ENCODE results near the gene INPP5D. TPM values are rescaled to one million over a fixed set of nuclear protein-coding genes. Genes with fewer than 3 reads are reported as not detected.

The INPP5D gene
- total RNA-seq, 1 donor from 2014 or later, result 33.3 TPM

DNA sequence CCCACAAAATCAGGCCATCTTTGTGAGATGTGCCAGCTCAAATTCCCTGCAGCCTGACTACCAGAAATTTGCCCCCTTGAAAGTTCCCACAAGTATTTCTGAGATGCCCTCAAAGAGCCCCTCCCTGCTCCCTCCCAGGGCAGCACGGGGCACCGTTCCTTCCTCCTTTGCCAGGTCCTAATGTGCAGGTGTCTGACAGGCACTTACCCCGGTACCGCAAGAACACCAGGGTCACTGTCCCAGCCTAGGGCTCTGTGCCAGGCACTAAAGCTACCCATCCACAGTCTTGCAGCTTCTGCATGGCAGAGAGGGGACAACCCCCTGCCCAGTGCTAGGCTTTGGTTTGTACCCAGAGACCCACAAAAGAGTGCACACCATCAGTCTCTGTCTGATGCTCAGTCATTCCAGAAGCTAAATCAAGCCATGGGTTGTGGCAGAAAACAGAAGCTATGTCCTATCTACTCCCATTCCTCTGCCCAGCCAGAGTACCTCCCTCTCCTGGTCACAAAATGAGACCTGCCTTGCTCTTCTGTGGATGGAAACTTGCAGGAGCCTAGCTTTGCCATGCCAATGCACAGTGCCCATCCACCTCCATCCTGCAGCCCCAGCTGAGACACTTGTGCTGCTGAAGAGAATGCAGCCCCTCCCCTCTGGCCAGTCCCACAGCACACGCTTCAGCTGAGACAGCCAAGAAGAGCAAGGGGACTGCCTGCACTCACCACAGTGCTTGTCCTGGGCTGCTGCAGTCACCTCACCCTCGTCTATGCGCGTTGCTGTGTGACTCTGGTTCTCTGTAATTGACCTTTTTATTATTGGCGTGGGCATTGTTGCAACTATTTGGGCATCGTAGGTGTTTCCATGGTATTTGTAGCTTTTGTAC, 48.7 kb downstream of the INPP5D start:
- no peak for ATAC-seq
- intact Hi-C loops (cut with DNase I), result no loop called here
- H3K9me3 ChIP-seq, result no peaks in the 10 kb centered on the region
- TF ChIP-seq, protein P1, sequence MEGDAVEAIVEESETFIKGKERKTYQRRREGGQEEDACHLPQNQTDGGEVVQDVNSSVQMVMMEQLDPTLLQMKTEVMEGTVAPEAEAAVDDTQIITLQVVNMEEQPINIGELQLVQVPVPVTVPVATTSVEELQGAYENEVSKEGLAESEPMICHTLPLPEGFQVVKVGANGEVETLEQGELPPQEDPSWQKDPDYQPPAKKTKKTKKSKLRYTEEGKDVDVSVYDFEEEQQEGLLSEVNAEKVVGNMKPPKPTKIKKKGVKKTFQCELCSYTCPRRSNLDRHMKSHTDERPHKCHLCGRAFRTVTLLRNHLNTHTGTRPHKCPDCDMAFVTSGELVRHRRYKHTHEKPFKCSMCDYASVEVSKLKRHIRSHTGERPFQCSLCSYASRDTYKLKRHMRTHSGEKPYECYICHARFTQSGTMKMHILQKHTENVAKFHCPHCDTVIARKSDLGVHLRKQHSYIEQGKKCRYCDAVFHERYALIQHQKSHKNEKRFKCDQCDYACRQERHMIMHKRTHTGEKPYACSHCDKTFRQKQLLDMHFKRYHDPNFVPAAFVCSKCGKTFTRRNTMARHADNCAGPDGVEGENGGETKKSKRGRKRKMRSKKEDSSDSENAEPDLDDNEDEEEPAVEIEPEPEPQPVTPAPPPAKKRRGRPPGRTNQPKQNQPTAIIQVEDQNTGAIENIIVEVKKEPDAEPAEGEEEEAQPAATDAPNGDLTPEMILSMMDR (IDR thresholded peaks at IDR 0.05), result no peak
- no peak overlapping the region for H3K4me3 ChIP-seq
- no peak overlapping the region for H3K27ac ChIP-seq
- DNase-seq, result no peak
- no peaks in the 10 kb centered on the region for H3K36me3 ChIP-seq
- H3K4me1 ChIP-seq, result no peaks in the 10 kb centered on the region
- H3K27me3 ChIP-seq, result no peaks in the 10 kb centered on the region

DNA sequence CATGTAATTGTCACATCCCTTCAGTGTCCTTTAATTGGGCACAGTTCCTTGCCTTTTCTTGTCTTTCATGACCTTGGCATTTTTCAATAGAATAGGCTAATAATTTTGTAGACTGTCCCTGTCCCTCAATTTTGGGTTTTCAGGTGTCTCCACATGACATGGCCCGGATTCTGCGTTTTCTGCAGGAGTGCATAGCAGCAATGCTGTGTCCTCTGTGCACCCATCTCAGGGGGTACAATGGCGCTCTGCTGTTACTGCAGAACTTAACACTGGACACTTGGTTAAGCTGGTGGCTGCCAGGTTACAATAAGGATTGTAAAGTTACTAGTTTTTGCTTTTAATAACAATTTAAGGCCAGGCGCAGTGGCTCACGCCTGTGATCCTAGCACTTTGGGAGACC, 51.3 kb downstream of the INPP5D start:
- H3K27me3 ChIP-seq, result no peaks in the 10 kb centered on the region
- H3K36me3 ChIP-seq, result no peaks in the 10 kb centered on the region
- TF ChIP-seq, protein P1 (IDR thresholded peaks at IDR 0.05), result no peak
- no peaks in the 10 kb centered on the region for H3K4me1 ChIP-seq
- ATAC-seq, result no peak
- intact Hi-C loops (cut with DNase I), result no loop called here
- H3K4me3 ChIP-seq, result no peak overlapping the region
- H3K27ac ChIP-seq, result no peak overlapping the region
- peak; percentile 1 for DNase-seq
- no peaks in the 10 kb centered on the region for H3K9me3 ChIP-seq

DNA sequence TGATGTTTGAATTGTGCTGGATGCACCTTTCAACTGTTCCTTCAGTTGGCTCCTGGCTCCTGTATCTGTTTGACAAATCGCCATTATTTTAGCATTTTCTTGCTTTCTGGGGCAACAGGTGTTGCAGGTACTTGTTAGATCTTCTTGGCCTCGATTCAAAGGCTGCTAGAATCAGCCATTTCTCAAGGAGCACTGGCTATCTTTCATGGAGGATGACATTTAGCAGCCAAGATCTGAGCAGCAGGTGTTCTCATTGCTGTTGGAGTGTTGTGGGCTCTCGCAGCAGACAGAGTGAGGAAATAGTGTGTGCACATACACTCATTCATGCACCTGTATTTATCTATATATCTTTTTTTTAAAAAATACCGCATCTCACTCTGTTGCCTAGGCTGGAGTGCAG, 52.2 kb downstream of the INPP5D start:
- H3K4me3 ChIP-seq, result no peak overlapping the region
- no peaks in the 10 kb centered on the region for H3K36me3 ChIP-seq
- H3K9me3 ChIP-seq, result no peaks in the 10 kb centered on the region
- H3K27me3 ChIP-seq, result no peaks in the 10 kb centered on the region
- no peak overlapping the region for H3K27ac ChIP-seq
- no peak for DNase-seq
- no peak for ATAC-seq
- TF ChIP-seq, protein P1 (IDR thresholded peaks at IDR 0.05), result no peak
- intact Hi-C loops (cut with DNase I), result no loop called here
- H3K4me1 ChIP-seq, result no peaks in the 10 kb centered on the region

DNA sequence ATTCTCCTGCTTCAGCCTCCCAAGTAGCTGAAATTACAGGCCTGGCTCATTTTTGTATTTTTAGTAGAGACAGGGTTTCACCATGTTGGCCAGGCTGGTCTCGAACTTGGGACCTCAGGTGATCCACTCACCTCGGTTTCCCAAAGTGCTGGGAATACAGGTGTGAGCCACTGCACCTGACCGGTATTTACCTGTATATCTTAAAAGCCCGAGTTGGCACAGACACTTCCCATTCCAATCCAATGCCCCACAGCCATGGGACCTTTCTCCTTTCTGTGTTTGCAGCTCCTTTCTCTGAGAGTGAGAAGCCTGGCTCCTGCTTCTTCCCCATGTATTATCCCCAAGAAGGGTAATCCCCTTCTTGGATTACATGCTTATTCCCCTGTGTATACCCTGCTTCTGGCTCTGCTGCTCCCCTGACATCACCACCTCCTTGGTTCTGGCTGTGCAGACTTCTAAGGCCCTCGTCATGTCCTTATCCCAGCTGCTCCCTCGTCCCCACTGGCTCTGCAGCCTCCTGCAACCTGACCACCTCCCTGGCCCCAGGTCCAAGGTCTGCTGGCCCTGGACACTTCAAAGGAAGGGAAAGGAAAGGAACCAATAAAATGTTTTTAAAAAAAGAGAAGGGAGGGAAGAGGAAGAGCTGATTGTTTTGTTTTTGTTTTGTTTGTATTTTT, 52.8 kb downstream of the INPP5D start:
- Histone ChIP-seq H3K4me3 (no peak overlapping the region), H3K9me3 (no peaks in the 10 kb centered on the region), H3K27me3 (no peaks in the 10 kb centered on the region), H3K36me3 (no peaks in the 10 kb centered on the region), H3K4me1 (no peaks in the 10 kb centered on the region), H3K27ac (no peak overlapping the region)
- ATAC-seq (no peak), DNase-seq (peak; percentile 18)
- intact Hi-C loops (cut with DNase I), result no loop called here
- TF ChIP-seq, protein P1 (IDR thresholded peaks at IDR 0.05), result no peak

DNA sequence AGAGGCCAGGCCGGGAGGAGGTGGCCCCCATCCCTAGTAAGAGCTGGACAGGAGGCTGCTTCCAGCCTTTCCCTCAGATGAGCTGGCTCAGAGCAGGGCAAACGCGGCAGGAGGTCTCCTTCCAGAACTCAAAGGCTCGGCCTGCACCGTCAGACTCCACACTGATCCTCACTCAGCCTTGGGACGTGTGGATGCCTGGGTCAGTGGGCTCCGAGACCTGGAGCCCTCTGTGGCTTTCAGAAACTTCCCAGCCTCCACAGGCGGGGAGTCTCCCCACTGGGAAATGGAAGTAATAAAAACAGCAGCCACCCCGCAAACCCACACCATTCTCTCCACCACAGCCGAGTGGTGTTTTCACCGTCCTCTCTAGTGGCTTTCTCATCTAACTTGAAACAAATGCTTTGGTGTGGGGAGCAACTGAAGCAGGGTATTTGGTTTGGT, 54.3 kb downstream of the INPP5D start:
- Histone ChIP-seq H3K36me3 (no peaks in the 10 kb centered on the region), H3K27ac (no peak overlapping the region), H3K4me3 (no peak overlapping the region), H3K27me3 (no peaks in the 10 kb centered on the region), H3K9me3 (no peaks in the 10 kb centered on the region), H3K4me1 (no peaks in the 10 kb centered on the region)
- intact Hi-C loops (cut with DNase I), result no loop called here
- TF ChIP-seq, protein P1 (IDR thresholded peaks at IDR 0.05), result no peak
- DNase-seq (peak; percentile 40), ATAC-seq (no peak)
